SK-N-SH (cell line): ENCODE measurements around the gene PLA2G2C.
"Not testable (repeated sequence)": the region's sequence is repeated elsewhere in the genome, so short reads cannot be mapped to it uniquely, and the experiment has no call there.

Source experiments
- EZH2phosphoT487 ChIP-seq: fragments of 200-600 bp; sonication (generic); IDR thresholded peaks from 2 replicates; pipeline ENCODE4 v1.6.1; 2017; ENCODE audit warnings: low read depth, mixed run types, mild to moderate bottlenecking, antibody characterized with exemption, moderate library complexity, borderline replicate concordance
- GABPA ChIP-seq: IDR thresholded peaks from 2 replicates; pipeline ENCODE4 v1.4.0; 2012; ENCODE audit warnings: low read depth, mild to moderate bottlenecking
- JUND ChIP-seq: IDR thresholded peaks from 2 replicates; pipeline ENCODE4 v1.4.0; 2012
- MEF2A ChIP-seq: IDR thresholded peaks from 2 replicates; pipeline ENCODE4 v1.4.0; 2012; ENCODE audit warnings: low read depth, borderline replicate concordance
- MXI1 ChIP-seq: IDR thresholded peaks from 2 replicates; pipeline ENCODE4 v1.6.1; 2012; ENCODE audit warnings: mild to moderate bottlenecking, low read depth, low read length, improper control_type of control experiment
- NFIC ChIP-seq: IDR thresholded peaks from 2 replicates; pipeline ENCODE4 v1.4.0; 2012; ENCODE audit warnings: borderline replicate concordance
- RFX5 ChIP-seq: IDR thresholded peaks from 2 replicates; pipeline ENCODE4 v1.6.1; 2012; ENCODE audit warnings: mild to moderate bottlenecking, improper control_type of control experiment, low read length
- SIN3A ChIP-seq: IDR thresholded peaks from 2 replicates; pipeline ENCODE4 v1.6.1; 2012; ENCODE audit warnings: low read depth, mild to moderate bottlenecking, low read length, moderate library complexity, borderline replicate concordance
- TAF1 ChIP-seq: IDR thresholded peaks from 2 replicates; pipeline ENCODE4 v1.6.1; 2012; ENCODE audit warnings: low read depth, mild to moderate bottlenecking, low read length, moderate library complexity, borderline replicate concordance
- TCF12 ChIP-seq: IDR thresholded peaks from 2 replicates; pipeline ENCODE4 v1.4.0; 2012
- TF ChIP-seq, protein P1 (sequence below): fragments of 200-600 bp; sonication (generic); IDR thresholded peaks from 2 replicates; pipeline ENCODE4 v1.6.1; 2017; ENCODE audit warnings: antibody characterized with exemption, mild to moderate bottlenecking, moderate library complexity
- TF ChIP-seq, protein P2 (sequence below): IDR thresholded peaks from 2 replicates; pipeline ENCODE4 v1.6.1; 2012; ENCODE audit warnings: mild to moderate bottlenecking, low read depth, low read length, moderate library complexity
- TF ChIP-seq, protein P3 (sequence below): fragments of 150-350 bp; IDR thresholded peaks from 2 replicates; pipeline ENCODE4 v1.6.1; 2017; ENCODE audit warnings: antibody characterized with exemption, low read length, low read depth, borderline replicate concordance

DNA sequence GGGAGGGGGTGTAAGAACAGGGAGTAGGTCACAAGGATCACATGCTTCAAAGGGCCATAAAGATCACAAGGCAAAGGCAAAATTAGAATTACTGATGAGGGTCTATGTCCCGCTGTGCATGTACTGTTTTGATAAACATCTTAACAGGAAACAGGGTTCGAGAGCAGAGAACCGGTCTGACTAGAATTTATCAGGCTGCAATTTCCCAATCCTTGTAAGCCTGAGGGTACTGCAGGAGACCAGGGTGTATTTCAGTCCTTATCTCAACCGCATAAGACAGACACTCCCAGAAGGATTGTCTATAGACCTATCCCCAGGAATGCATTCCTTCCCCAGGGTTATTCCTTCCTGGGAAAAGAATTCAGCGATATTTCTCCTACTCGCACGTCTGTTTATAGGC, 46.2 kb upstream of the PLA2G2C start:
- not testable (repeated sequence) for TF ChIP-seq MEF2A, TAF1, NFIC, JUND, SIN3A, MXI1, EZH2phosphoT487, RFX5, GABPA, TCF12
- TF ChIP-seq, protein P1, sequence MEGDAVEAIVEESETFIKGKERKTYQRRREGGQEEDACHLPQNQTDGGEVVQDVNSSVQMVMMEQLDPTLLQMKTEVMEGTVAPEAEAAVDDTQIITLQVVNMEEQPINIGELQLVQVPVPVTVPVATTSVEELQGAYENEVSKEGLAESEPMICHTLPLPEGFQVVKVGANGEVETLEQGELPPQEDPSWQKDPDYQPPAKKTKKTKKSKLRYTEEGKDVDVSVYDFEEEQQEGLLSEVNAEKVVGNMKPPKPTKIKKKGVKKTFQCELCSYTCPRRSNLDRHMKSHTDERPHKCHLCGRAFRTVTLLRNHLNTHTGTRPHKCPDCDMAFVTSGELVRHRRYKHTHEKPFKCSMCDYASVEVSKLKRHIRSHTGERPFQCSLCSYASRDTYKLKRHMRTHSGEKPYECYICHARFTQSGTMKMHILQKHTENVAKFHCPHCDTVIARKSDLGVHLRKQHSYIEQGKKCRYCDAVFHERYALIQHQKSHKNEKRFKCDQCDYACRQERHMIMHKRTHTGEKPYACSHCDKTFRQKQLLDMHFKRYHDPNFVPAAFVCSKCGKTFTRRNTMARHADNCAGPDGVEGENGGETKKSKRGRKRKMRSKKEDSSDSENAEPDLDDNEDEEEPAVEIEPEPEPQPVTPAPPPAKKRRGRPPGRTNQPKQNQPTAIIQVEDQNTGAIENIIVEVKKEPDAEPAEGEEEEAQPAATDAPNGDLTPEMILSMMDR: not testable (repeated sequence)
- TF ChIP-seq, protein P2, sequence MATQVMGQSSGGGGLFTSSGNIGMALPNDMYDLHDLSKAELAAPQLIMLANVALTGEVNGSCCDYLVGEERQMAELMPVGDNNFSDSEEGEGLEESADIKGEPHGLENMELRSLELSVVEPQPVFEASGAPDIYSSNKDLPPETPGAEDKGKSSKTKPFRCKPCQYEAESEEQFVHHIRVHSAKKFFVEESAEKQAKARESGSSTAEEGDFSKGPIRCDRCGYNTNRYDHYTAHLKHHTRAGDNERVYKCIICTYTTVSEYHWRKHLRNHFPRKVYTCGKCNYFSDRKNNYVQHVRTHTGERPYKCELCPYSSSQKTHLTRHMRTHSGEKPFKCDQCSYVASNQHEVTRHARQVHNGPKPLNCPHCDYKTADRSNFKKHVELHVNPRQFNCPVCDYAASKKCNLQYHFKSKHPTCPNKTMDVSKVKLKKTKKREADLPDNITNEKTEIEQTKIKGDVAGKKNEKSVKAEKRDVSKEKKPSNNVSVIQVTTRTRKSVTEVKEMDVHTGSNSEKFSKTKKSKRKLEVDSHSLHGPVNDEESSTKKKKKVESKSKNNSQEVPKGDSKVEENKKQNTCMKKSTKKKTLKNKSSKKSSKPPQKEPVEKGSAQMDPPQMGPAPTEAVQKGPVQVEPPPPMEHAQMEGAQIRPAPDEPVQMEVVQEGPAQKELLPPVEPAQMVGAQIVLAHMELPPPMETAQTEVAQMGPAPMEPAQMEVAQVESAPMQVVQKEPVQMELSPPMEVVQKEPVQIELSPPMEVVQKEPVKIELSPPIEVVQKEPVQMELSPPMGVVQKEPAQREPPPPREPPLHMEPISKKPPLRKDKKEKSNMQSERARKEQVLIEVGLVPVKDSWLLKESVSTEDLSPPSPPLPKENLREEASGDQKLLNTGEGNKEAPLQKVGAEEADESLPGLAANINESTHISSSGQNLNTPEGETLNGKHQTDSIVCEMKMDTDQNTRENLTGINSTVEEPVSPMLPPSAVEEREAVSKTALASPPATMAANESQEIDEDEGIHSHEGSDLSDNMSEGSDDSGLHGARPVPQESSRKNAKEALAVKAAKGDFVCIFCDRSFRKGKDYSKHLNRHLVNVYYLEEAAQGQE: not testable (repeated sequence)
- TF ChIP-seq, protein P3, sequence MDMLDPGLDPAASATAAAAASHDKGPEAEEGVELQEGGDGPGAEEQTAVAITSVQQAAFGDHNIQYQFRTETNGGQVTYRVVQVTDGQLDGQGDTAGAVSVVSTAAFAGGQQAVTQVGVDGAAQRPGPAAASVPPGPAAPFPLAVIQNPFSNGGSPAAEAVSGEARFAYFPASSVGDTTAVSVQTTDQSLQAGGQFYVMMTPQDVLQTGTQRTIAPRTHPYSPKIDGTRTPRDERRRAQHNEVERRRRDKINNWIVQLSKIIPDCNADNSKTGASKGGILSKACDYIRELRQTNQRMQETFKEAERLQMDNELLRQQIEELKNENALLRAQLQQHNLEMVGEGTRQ: not testable (repeated sequence)
